H9 (cell line): ENCODE measurements around the gene GRIK1. TPM values are rescaled to one million over a fixed set of nuclear protein-coding genes. Genes with fewer than 3 reads are reported as not detected.

ENCODE experiments used
- DNase-seq: peaks from one replicate; pipeline ENCODE4 v3.0.0-alpha.2; 2017
- H2AFZ ChIP-seq: one replicate; pipeline ENCODE4 v1.6.1; 2013; ENCODE audit warnings: mild to moderate bottlenecking, low read length, control low read depth, moderate library complexity
- H2AK5ac ChIP-seq: 2 replicates; pipeline ENCODE4 v1.6.1; 2013; ENCODE audit warnings: low read length, control low read depth, mixed read lengths; ENCODE audit not compliant: insufficient read length
- H2BK120ac ChIP-seq: one replicate; pipeline ENCODE4 v1.6.1; 2013; ENCODE audit warnings: low read depth, mild to moderate bottlenecking, low read length, control low read depth, inconsistent platforms; ENCODE audit not compliant: poor library complexity, severe bottlenecking
- H2BK12ac ChIP-seq: 2 replicates; pipeline ENCODE4 v1.6.1; 2013; ENCODE audit warnings: low read length, control low read depth, mixed read lengths, low read depth; ENCODE audit not compliant: insufficient read length
- H2BK15ac ChIP-seq: 2 replicates; pipeline ENCODE4 v1.6.1; 2013; ENCODE audit warnings: low read depth, low read length, control low read depth
- H2BK20ac ChIP-seq: one replicate; pipeline ENCODE4 v1.6.1; 2013; ENCODE audit warnings: low read depth, mild to moderate bottlenecking, low read length, control low read depth, inconsistent platforms; ENCODE audit not compliant: poor library complexity, severe bottlenecking
- H2BK5ac ChIP-seq: 2 replicates; pipeline ENCODE4 v1.6.1; 2013; ENCODE audit warnings: low read length, control low read depth, mixed read lengths; ENCODE audit not compliant: insufficient read length
- H3K14ac ChIP-seq: 2 replicates; pipeline ENCODE4 v1.6.1; 2013; ENCODE audit warnings: low read length, control low read depth; ENCODE audit not compliant: insufficient read depth
- H3K18ac ChIP-seq: 2 replicates; pipeline ENCODE4 v1.6.1; 2013; ENCODE audit warnings: low read depth, mild to moderate bottlenecking, mixed read lengths, low read length, control low read depth; ENCODE audit not compliant: insufficient read length
- H3K23ac ChIP-seq: 2 replicates; pipeline ENCODE4 v1.6.1; 2013; ENCODE audit warnings: low read length, control low read depth, mixed read lengths, low read depth; ENCODE audit not compliant: insufficient read length
- H3K23me2 ChIP-seq: 2 replicates; pipeline ENCODE4 v1.6.1; 2013; ENCODE audit warnings: low read depth, mild to moderate bottlenecking, mixed read lengths, low read length, control low read depth; ENCODE audit not compliant: insufficient read length, poor library complexity, severe bottlenecking
- H3K27ac ChIP-seq: 2 replicates; pipeline ENCODE4 v1.5.1; 2013; ENCODE audit warnings: low read length, control low read depth, mixed read lengths, low read depth; ENCODE audit not compliant: insufficient read length
- H3K27me3 ChIP-seq: 2 replicates; pipeline ENCODE4 v1.6.1; 2013; ENCODE audit warnings: low read length, control low read depth, inconsistent platforms; ENCODE audit not compliant: insufficient read depth
- H3K4ac ChIP-seq: 2 replicates; pipeline ENCODE4 v1.6.1; 2013; ENCODE audit warnings: low read depth, mild to moderate bottlenecking, control low read depth, inconsistent platforms, low read length, moderate library complexity
- H3K4me1 ChIP-seq: 2 replicates; pipeline ENCODE4 v1.6.1; 2013; ENCODE audit warnings: low read length, control low read depth, inconsistent platforms; ENCODE audit not compliant: insufficient read depth
- H3K4me2 ChIP-seq: 2 replicates; pipeline ENCODE4 v1.6.1; 2013; ENCODE audit warnings: low read length, control low read depth, mixed read lengths; ENCODE audit not compliant: insufficient read length, insufficient read depth
- H3K56ac ChIP-seq: 2 replicates; pipeline ENCODE4 v1.6.1; 2013; ENCODE audit warnings: low read depth, mild to moderate bottlenecking, mixed read lengths, low read length, control low read depth; ENCODE audit not compliant: insufficient read length
- H3K79me1 ChIP-seq: 2 replicates; pipeline ENCODE4 v1.6.1; 2013; ENCODE audit warnings: low read depth, mild to moderate bottlenecking, moderate library complexity, low read length, control low read depth, inconsistent platforms; ENCODE audit not compliant: insufficient read depth, poor library complexity, severe bottlenecking
- H3K79me2 ChIP-seq: 2 replicates; pipeline ENCODE4 v1.6.1; 2013; ENCODE audit warnings: low read length, control low read depth, inconsistent platforms; ENCODE audit not compliant: insufficient read depth
- H3K9ac ChIP-seq: 2 replicates; pipeline ENCODE4 v1.6.1; 2013; ENCODE audit warnings: low read length, control low read depth, mixed read lengths; ENCODE audit not compliant: insufficient read length; ENCODE audit errors: extremely low read depth
- H3K9me3 ChIP-seq: one replicate; pipeline ENCODE4 v1.6.1; 2013; ENCODE audit warnings: low read depth, low read length, inconsistent platforms; ENCODE audit not compliant: control insufficient read depth
- H3T11ph ChIP-seq: one replicate; pipeline ENCODE4 v1.6.1; 2013; ENCODE audit warnings: mild to moderate bottlenecking, low read length, control low read depth, inconsistent platforms
- H4K20me1 ChIP-seq: one replicate; pipeline ENCODE4 v1.6.1; 2013; ENCODE audit not compliant: control insufficient read depth, insufficient read length, insufficient read depth
- H4K5ac ChIP-seq: 2 replicates; pipeline ENCODE4 v1.6.1; 2013; ENCODE audit warnings: low read depth, mild to moderate bottlenecking, mixed read lengths, low read length, control low read depth; ENCODE audit not compliant: insufficient read length
- H4K8ac ChIP-seq: replicated peaks from 2 replicates; pipeline ENCODE4 v1.6.1; 2013; ENCODE audit warnings: low read length, control low read depth, mixed read lengths, low read depth; ENCODE audit not compliant: insufficient read length
- H4K91ac ChIP-seq: 2 replicates; pipeline ENCODE4 v1.6.1; 2013; ENCODE audit warnings: low read depth, mild to moderate bottlenecking, moderate library complexity, mixed read lengths, low read length, control low read depth; ENCODE audit not compliant: insufficient read length
- H3K27ac Mint-ChIP-seq, 3 experiments: 2 replicates in 2 of 3; 3 replicates in 1 of 3; pipeline ENCODE4 v1.8.0; 2020 to 2021; ENCODE audit warnings: mixed read lengths in 3 of 3, mild to moderate bottlenecking in 1 of 3, moderate library complexity in 1 of 3
- H3K27me3 Mint-ChIP-seq: 2 replicates; pipeline ENCODE4 v1.8.0; 2021; ENCODE audit warnings: low read depth, mild to moderate bottlenecking, moderate library complexity, mixed read lengths
- H3K36me3 Mint-ChIP-seq, 3 experiments: 2 replicates in 2 of 3; 3 replicates in 1 of 3; pipeline ENCODE4 v1.8.0; 2020 to 2021; ENCODE audit warnings: low read depth in 3 of 3, mixed read lengths in 3 of 3; ENCODE audit not compliant: insufficient read depth in 1 of 3
- H3K4me1 Mint-ChIP-seq, 2 experiments: 2 replicates each; pipeline ENCODE4 v1.8.0; 2020; ENCODE audit warnings: mixed read lengths in 2 of 2
- H3K4me3 Mint-ChIP-seq, 2 experiments: 2 replicates in 1 of 2; 3 replicates in 1 of 2; pipeline ENCODE4 v1.8.0; 2020 to 2021; ENCODE audit warnings: mild to moderate bottlenecking in 2 of 2, mixed read lengths in 2 of 2, moderate library complexity in 1 of 2
- H3K9me3 Mint-ChIP-seq, 2 experiments: 2 replicates in 1 of 2; 3 replicates in 1 of 2; pipeline ENCODE4 v1.8.0; 2020; ENCODE audit warnings: mild to moderate bottlenecking in 2 of 2, mixed read lengths in 2 of 2, moderate library complexity in 1 of 2
- WGBS: extraction: QIAGEN DNeasy Blood & Tissue Kit; methylation state at CpG from one replicate; pipeline ENCODE4 v1.1.7; 2013; ENCODE audit warnings: missing lambda C conversion rate, low lambda C conversion rate, mixed read lengths; ENCODE audit not compliant: insufficient read length; ENCODE audit errors: extremely low coverage; 5-methylcytosine and 5-hydroxymethylcytosine counted together
- total RNA-seq: library from RNA; stranded (reverse); gene quantifications from 2 replicates; pipeline ENCODE4 v1.2.1, GENCODE V29; 2021
- TF ChIP-seq, protein P1 (sequence below): fragments of 200-600 bp; sonication (generic); conservative IDR thresholded peaks from 3 replicates; pipeline ENCODE4 v1.8.0; 2021; ENCODE audit warnings: antibody characterized with exemption, mild to moderate bottlenecking

The GRIK1 gene
- total RNA-seq, 1 experiment from 2014 or later: not detected

DNA sequence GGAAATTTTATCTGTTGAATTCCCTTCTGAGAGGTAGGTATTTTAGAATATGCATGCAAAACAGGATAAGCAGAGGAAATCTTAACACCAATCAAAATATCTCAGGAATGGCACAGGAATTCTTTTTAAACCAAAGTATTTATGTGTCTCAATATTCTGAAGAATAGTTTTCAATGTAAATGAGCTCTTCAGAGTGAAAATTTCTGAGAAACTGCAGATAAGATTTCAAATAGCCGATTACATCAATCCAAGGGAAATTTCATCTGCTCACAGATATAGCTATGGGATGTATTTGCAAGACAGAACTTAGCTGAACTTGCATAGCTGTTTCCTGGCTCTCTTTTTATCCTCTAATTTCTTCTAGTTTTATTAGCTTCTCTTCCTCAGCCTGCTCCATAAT lies 209.5 kb downstream of the GRIK1 start:
- no CpG with 5 or more reads among the region's 1 CpG for WGBS

More for the DNA sequence above, 209.5 kb downstream of the GRIK1 start:
- Histone ChIP-seq H3K79me1 (no peaks in the 10 kb centered on the region), H2BK120ac (no peak overlapping the region), H3K23me2 (no peaks in the 10 kb centered on the region), H3K27me3 (no peaks in the 10 kb centered on the region), H3T11ph (no peak overlapping the region), H3K9me3 (no peaks in the 10 kb centered on the region), H4K20me1 (no peaks in the 10 kb centered on the region), H2BK15ac (no peak overlapping the region), H3K23ac (no peak overlapping the region), H2AK5ac (no peak overlapping the region), H3K4me2 (no peak overlapping the region), H2BK12ac (no peak overlapping the region), H2BK20ac (no peak overlapping the region), H4K8ac (no peak overlapping the region), H3K27ac (no peak overlapping the region), H3K14ac (no peak overlapping the region), H2AFZ (no peak overlapping the region), H3K9ac (no peak overlapping the region), H2BK5ac (no peak overlapping the region), H3K4me1 (no peaks in the 10 kb centered on the region), H4K5ac (no peak overlapping the region), H4K91ac (no peak overlapping the region), H3K56ac (no peak overlapping the region), H3K79me2 (no peaks in the 10 kb centered on the region), H3K18ac (no peak overlapping the region), H3K4ac (no peak overlapping the region)
- H3K36me3 Mint-ChIP-seq: no peaks in the 10 kb centered on the region
- H3K9me3 Mint-ChIP-seq: no peaks in the 10 kb centered on the region
- no peak overlapping the region for H3K27ac Mint-ChIP-seq
- no peak overlapping the region for H3K4me3 Mint-ChIP-seq
- DNase-seq: no peak
- TF ChIP-seq, protein P1, sequence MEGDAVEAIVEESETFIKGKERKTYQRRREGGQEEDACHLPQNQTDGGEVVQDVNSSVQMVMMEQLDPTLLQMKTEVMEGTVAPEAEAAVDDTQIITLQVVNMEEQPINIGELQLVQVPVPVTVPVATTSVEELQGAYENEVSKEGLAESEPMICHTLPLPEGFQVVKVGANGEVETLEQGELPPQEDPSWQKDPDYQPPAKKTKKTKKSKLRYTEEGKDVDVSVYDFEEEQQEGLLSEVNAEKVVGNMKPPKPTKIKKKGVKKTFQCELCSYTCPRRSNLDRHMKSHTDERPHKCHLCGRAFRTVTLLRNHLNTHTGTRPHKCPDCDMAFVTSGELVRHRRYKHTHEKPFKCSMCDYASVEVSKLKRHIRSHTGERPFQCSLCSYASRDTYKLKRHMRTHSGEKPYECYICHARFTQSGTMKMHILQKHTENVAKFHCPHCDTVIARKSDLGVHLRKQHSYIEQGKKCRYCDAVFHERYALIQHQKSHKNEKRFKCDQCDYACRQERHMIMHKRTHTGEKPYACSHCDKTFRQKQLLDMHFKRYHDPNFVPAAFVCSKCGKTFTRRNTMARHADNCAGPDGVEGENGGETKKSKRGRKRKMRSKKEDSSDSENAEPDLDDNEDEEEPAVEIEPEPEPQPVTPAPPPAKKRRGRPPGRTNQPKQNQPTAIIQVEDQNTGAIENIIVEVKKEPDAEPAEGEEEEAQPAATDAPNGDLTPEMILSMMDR: no peak
- H3K4me1 Mint-ChIP-seq: no peaks in the 10 kb centered on the region
- no peaks in the 10 kb centered on the region for H3K27me3 Mint-ChIP-seq
